ENCODE measurements around the gene VMP1. TPM values are rescaled to one million over a fixed set of nuclear protein-coding genes. Genes with fewer than 3 reads are reported as not detected.
A peak's percentile ranks its signal among the peaks of the same experiment; 100 is the strongest.

VMP1 gene
- total and polyA plus RNA-seq, 2 of the 13 experiments (the other 11 are each of a cell fraction or from before 2014, with no cell fraction given): 186 to 271 TPM

GRCh38 chr17:59707149-59707970, at the start of gene VMP1, which contains the start of gene PTRH2 (continued):
- TF ChIP-seq ZNF746 (CRISPR knock-in tag; IDR thresholded peaks at IDR 0.05) (peak; percentile 52; the same call in 1 of the 2 replicates), ZNF33B (CRISPR knock-in tag; IDR thresholded peaks at IDR 0.05) (peak; percentile 77; the same call in 1 of the 2 replicates), AKAP8 (CRISPR knock-in tag; IDR thresholded peaks at IDR 0.05) (no peak), ZNF18 (CRISPR knock-in tag; IDR thresholded peaks at IDR 0.05; ENCODE audit: insufficient replicate concordance) (peak; percentile 69), REPIN1 (CRISPR knock-in tag; IDR thresholded peaks at IDR 0.05; ENCODE audit: borderline replicate concordance, low read depth) (peak; percentile 94), HMG20A (CRISPR knock-in tag; IDR thresholded peaks at IDR 0.05; ENCODE audit: borderline replicate concordance) (no peak), MLX (CRISPR knock-in tag; IDR thresholded peaks at IDR 0.05) (peak; percentile 97), NCOA1 (CRISPR knock-in tag; IDR thresholded peaks at IDR 0.05) (peak; percentile 72; the same call in 1 of the 2 replicates), ZSCAN25 (CRISPR knock-in tag; IDR thresholded peaks at IDR 0.05) (0 out of 2 replicates have a peak, but pooled peaks have one; percentile 13), ZNF441 (CRISPR knock-in tag; IDR thresholded peaks at IDR 0.05; ENCODE audit: borderline replicate concordance) (peak; percentile 88; the same call in 1 of the 2 replicates), ZNF589 (CRISPR knock-in tag; conservative IDR thresholded peaks at IDR 0.05) (0 out of 2 replicates have a peak, but pooled peaks have one; percentile 75), ZNF407 (CRISPR knock-in tag; IDR thresholded peaks at IDR 0.05; ENCODE audit: not compliant biosample characterization) (no peak), ELF4 (CRISPR knock-in tag; IDR thresholded peaks at IDR 0.05; ENCODE audit: borderline replicate concordance) (peak; percentile 78), MAFK (conservative IDR thresholded peaks at IDR 0.05 in 1 of 2, IDR thresholded peaks at IDR 0.05 in 1 of 2; ENCODE audit: low read length in 2 of 2) (peak in 1 of 2 experiments; percentile 6; a peak in 1 of 4 replicates), ZBTB3 (CRISPR knock-in tag; IDR thresholded peaks at IDR 0.05; ENCODE audit: borderline replicate concordance, low read depth) (no peak), BORCS8-MEF2B (CRISPR knock-in tag; IDR thresholded peaks at IDR 0.05) (no peak), GFI1 (CRISPR knock-in tag; IDR thresholded peaks at IDR 0.05; ENCODE audit: borderline replicate concordance) (no peak)
- TF ChIP-seq, protein P1, sequence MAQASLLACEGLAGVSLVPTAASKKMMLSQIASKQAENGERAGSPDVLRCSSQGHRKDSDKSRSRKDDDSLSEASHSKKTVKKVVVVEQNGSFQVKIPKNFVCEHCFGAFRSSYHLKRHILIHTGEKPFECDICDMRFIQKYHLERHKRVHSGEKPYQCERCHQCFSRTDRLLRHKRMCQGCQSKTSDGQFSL (CRISPR knock-in tag; IDR thresholded peaks at IDR 0.05): no peak
